AG08395 (cell line): ENCODE results near the gene AADACL4.
"Not testable (repeated sequence)": the region's sequence is repeated elsewhere in the genome, so short reads cannot be mapped to it uniquely, and the experiment has no call there.

Experiments used
- DNase-seq: peaks from one replicate; pipeline ENCODE4 v3.0.0; 2012; ENCODE audit warnings: mixed read lengths, low spot score

The AADACL4 gene

GRCh38 chr1:12629985-12630760 is 13.7 kb upstream of the AADACL4 start:
- no peak for DNase-seq

- no peak for DNase-seq
These were observed 12.8 kb upstream of the AADACL4 start for GRCh38 chr1:12630946-12631530.

- DNase-seq = no peak
These were observed 12.3 kb upstream of the AADACL4 start for GRCh38 chr1:12631571-12631970.

- DNase-seq = no peak
These were observed 9.7 kb upstream of the AADACL4 start for GRCh38 chr1:12634156-12634555.

GRCh38 chr1:12634696-12635202 is 9.1 kb upstream of the AADACL4 start:
- no peak for DNase-seq

GRCh38 chr1:12636098-12636950 is 7.6 kb upstream of the AADACL4 start:
- peak; percentile 85 for DNase-seq

- no peak for DNase-seq
These were observed 6.2 kb upstream of the AADACL4 start for GRCh38 chr1:12637693-12638092.

GRCh38 chr1:12640237-12640957 is 3.5 kb upstream of the AADACL4 start:
- no peak for DNase-seq

GRCh38 chr1:12640958-12641272 is 3.0 kb upstream of the AADACL4 start:
- DNase-seq = no peak

GRCh38 chr1:12643079-12643478 is 806 bp upstream of the AADACL4 start:
- DNase-seq = no peak

GRCh38 chr1:12644237-12644636 is 352 bp downstream of the AADACL4 start:
- no peak for DNase-seq

GRCh38 chr1:12644829-12645228 is 944 bp downstream of the AADACL4 start:
- DNase-seq = no peak

- not testable (repeated sequence) for DNase-seq
These were observed 1.5 kb downstream of the AADACL4 start for GRCh38 chr1:12645401-12645800.

GRCh38 chr1:12648741-12649140 is 4.9 kb downstream of the AADACL4 start:
- no peak for DNase-seq

GRCh38 chr1:12649971-12650421 is 6.1 kb downstream of the AADACL4 start:
- DNase-seq = peak; percentile 15

GRCh38 chr1:12654004-12654567 is 10.2 kb downstream of the AADACL4 start:
- no peak for DNase-seq

GRCh38 chr1:12654657-12655056 is 10.8 kb downstream of the AADACL4 start:
- no peak for DNase-seq

- no peak for DNase-seq
These were observed 12.7 kb downstream of the AADACL4 start for GRCh38 chr1:12656575-12656974.

GRCh38 chr1:12657060-12657884 is 13.4 kb downstream of the AADACL4 start:
- no peak for DNase-seq

- DNase-seq = not testable (repeated sequence)
These were observed 14.1 kb downstream of the AADACL4 start for GRCh38 chr1:12657885-12658512.
